Peyer's patch (tissue), 4 donors: ENCODE measurements around the gene PITPNM1. TPM values are rescaled to one million over a fixed set of nuclear protein-coding genes. Genes with fewer than 3 reads are reported as not detected.

Experiments used
- DNase-seq, 3 donors: peaks; one replicate each; pipeline ENCODE4 v3.0.0-alpha.2; 2017 to 2019
- H3K27ac ChIP-seq, 4 donors: fragments of 200-600 bp; sonication (generic); one replicate each; pipeline ENCODE4 v1.5.1; 2016 to 2019
- H3K27me3 ChIP-seq, 2 donors: fragments of 200-600 bp; sonication (generic); one replicate each; pipeline ENCODE4 v1.5.1; 2019
- H3K36me3 ChIP-seq, 3 donors: fragments of 200-600 bp; sonication (generic); one replicate each; pipeline ENCODE4 v1.5.1; 2016 to 2019
- H3K4me1 ChIP-seq, 4 donors: fragments of 200-600 bp; sonication (generic); one replicate each; pipeline ENCODE4 v1.5.1; 2016 to 2019
- H3K4me3 ChIP-seq, 4 donors: fragments of 200-600 bp; sonication (generic); 1 replicate in 3 of 4; 2 replicates in 1 of 4; pipeline ENCODE4 v1.5.1; 2016 to 2019; ENCODE audit warnings: mild to moderate bottlenecking in 1 of 4
- H3K9me3 ChIP-seq, 4 donors: fragments of 200-600 bp; sonication (generic); one replicate each; pipeline ENCODE4 v1.5.1; 2016 to 2019; ENCODE audit warnings: mild to moderate bottlenecking in 1 of 4
- POLR2A ChIP-seq, 2 donors: fragments of 450-650 bp; IDR thresholded peaks; one replicate each; pipeline ENCODE4 v1.5.1; 2017; ENCODE audit warnings: antibody characterized with exemption in 2 of 2, mild to moderate bottlenecking in 2 of 2, moderate library complexity in 2 of 2
- total RNA-seq, 4 donors: library from RNA; depleted of rRNA; stranded (reverse); fragments of >200 nt; gene quantifications; one replicate each; pipeline ENCODE4 v1.1.0, GENCODE V29; 2016
- TF ChIP-seq, protein P1 (sequence below), 6 experiments: fragments of 450-650 bp in 4 of 6; fragments of 200-600 bp in 2 of 6; sonication (generic) in 1 of 6; IDR thresholded peaks; one replicate each; pipeline ENCODE4 v1.5.1; 2017 to 2019; ENCODE audit warnings: antibody characterized with exemption in 6 of 6, mild to moderate bottlenecking in 3 of 6, moderate library complexity in 1 of 6

PITPNM1 gene
- total RNA-seq, 4 donors from 2014 or later = 94.4 to 126 (median 109) TPM

DNA sequence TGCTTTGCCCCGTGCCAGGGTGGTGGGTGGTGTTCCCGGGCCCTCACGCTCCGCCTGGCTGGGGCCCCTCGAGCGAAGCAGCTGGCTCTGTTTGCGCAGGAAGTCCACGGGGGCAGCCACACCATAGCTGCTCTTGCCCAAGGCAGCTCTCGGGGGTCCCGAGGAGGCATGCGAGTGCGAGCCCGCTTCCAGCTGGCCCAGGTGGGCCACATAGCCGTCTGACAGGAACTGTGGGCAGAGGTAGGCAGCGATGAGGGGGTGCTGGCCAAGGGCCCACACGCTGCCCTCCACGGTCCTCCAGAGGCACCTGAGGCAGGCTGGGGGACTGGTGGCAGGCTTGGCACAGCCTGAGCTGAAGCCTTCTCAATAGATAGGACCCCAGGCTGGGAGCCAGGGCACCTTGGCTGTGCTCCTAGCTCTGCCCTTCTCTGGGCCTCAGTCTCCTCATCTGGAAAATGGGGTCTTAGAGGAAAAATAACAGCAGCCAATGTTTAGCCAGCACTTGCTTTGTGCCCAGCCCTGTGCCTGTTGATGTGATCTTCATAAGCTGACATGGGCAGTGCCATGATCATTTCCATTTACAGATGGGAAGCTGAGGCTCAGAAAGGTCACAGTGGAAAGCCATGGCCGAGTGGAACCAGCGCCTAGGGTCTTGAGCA lies 13.0 kb downstream of the PITPNM1 start:
- Histone ChIP-seq H3K4me3 (no peak overlapping the region), H3K27ac (no peak overlapping the region), H3K9me3 (no peaks in the 10 kb centered on the region), H3K27me3 (no peaks in the 10 kb centered on the region), H3K4me1 (peaks cover 0 to 3% (median 0%) of the 10 kb centered on the region in 4 donors), H3K36me3 (peaks cover 0 to 89% (median 0%) of the 10 kb centered on the region in 3 donors)
- TF ChIP-seq POLR2A (IDR thresholded peaks at IDR 0.05) = no peak
- TF ChIP-seq, protein P1, sequence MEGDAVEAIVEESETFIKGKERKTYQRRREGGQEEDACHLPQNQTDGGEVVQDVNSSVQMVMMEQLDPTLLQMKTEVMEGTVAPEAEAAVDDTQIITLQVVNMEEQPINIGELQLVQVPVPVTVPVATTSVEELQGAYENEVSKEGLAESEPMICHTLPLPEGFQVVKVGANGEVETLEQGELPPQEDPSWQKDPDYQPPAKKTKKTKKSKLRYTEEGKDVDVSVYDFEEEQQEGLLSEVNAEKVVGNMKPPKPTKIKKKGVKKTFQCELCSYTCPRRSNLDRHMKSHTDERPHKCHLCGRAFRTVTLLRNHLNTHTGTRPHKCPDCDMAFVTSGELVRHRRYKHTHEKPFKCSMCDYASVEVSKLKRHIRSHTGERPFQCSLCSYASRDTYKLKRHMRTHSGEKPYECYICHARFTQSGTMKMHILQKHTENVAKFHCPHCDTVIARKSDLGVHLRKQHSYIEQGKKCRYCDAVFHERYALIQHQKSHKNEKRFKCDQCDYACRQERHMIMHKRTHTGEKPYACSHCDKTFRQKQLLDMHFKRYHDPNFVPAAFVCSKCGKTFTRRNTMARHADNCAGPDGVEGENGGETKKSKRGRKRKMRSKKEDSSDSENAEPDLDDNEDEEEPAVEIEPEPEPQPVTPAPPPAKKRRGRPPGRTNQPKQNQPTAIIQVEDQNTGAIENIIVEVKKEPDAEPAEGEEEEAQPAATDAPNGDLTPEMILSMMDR (IDR thresholded peaks at IDR 0.05) = no peak
- DNase-seq = no peak

DNA sequence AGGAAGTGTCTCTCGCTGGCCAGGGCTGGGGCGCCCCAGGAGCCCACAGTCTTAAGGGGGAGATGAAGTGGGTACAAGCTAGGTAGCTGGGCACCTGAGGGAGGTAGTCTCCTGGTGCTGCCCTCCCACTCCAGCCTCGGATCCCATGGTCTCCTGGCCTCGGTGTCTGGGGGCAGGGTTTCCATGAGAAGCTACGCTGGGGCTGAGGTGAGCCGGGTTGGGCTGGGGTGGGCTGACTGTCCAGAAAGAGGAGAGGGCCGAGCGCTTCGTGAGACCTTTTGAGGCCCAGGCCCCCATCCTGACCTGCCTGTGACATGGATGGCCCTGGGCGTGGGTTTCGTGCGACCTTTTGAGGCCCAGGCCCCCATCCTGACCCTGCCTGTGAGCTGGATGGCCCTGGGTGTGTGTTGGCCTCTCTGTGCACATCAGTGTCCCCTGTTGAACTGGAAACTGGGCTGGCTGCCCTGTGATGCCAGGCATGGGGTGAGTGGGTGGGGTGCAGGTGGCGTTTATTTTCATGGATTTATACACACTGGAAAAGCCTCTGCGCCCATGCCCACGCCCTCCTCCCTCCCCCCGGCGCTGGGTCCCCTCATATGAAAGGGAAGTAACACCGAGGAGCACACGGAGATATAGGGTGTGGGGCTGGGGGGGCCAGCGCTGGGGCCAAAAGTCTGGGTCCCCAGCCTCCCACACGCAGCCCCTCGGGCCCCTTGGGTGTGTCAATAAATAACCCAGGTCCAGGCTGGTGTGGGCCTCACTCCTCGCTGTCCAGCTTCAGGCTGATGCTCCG lies 13.7 kb downstream of the PITPNM1 start:
- Histone ChIP-seq H3K4me1 (peaks cover 0 to 10% (median 3%) of the 10 kb centered on the region in 4 donors), H3K27ac (no peak overlapping the region), H3K36me3 (peaks cover 0 to 86% (median 0%) of the 10 kb centered on the region in 3 donors), H3K4me3 (no peak overlapping the region), H3K27me3 (no peaks in the 10 kb centered on the region), H3K9me3 (no peaks in the 10 kb centered on the region)
- TF ChIP-seq POLR2A (IDR thresholded peaks at IDR 0.05) = no peak
- TF ChIP-seq, protein P1 (IDR thresholded peaks at IDR 0.05) = no peak
- no peak for DNase-seq

DNA sequence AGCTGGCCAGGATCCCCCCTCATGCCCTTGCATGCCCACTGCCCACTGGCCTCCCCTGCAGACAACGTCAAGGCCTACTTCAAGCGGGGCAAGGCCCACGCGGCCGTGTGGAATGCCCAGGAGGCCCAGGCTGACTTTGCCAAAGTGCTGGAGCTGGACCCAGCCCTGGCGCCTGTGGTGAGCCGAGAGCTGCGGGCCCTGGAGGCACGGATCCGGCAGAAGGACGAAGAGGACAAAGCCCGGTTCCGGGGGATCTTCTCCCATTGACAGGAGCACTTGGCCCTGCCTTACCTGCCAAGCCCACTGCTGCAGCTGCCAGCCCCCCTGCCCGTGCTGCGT lies 14.5 kb downstream of the PITPNM1 start:
- Histone ChIP-seq H3K36me3 (peaks cover 0 to 78% (median 0%) of the 10 kb centered on the region in 3 donors), H3K4me3 (no peak overlapping the region), H3K27ac (no peak overlapping the region), H3K27me3 (no peaks in the 10 kb centered on the region), H3K9me3 (no peaks in the 10 kb centered on the region), H3K4me1 (peaks cover 0 to 13% (median 8%) of the 10 kb centered on the region in 4 donors)
- TF ChIP-seq, protein P1 (IDR thresholded peaks at IDR 0.05) = no peak
- no peak for TF ChIP-seq POLR2A (IDR thresholded peaks at IDR 0.05)
- no peak for DNase-seq

DNA sequence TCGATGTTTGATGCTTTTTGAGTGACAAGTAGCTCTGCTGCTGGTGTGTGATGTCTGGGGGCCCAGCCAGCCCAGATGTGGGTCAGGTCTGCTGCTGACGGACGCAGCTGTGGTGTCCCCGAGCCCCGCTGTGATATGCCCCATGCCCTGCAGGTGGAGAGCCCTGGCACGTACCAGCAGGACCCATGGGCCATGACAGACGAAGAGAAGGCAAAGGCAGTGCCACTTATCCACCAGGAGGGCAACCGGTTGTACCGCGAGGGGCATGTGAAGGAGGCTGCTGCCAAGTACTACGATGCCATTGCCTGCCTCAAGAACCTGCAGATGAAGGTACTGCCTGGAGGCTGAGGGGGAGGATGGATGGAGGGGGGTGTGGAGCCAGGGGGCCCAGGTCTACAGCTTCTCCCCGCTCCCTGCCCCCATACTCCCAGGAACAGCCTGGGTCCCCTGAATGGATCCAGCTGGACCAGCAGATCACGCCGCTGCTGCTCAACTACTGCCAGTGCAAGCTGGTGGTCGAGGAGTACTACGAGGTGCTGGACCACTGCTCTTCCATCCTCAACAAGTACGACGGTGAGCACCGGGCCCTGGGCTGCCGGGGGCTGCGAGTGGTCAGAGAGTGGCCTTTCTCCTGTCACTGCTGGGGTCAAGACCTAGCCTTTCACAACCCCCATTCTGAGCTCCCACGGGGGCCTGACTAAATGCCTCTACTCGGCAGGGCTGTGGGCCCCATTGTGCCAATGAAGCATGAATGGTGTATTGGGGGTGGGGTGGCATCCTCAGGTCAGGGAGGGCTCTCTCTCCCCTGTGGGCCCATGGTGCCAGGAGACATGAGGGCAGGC lies 15.1 kb downstream of the PITPNM1 start:
- no peak for DNase-seq
- peaks cover 0 to 73% (median 0%) of the 10 kb centered on the region in 3 donors for H3K36me3 ChIP-seq
- TF ChIP-seq, protein P1 (IDR thresholded peaks at IDR 0.05) = no peak
- no peak for TF ChIP-seq POLR2A (IDR thresholded peaks at IDR 0.05)
- H3K4me3 ChIP-seq = no peak overlapping the region
- peaks cover 0 to 16% (median 13%) of the 10 kb centered on the region in 4 donors for H3K4me1 ChIP-seq
- no peaks in the 10 kb centered on the region for H3K9me3 ChIP-seq
- no peaks in the 10 kb centered on the region for H3K27me3 ChIP-seq
- no peak overlapping the region for H3K27ac ChIP-seq

DNA sequence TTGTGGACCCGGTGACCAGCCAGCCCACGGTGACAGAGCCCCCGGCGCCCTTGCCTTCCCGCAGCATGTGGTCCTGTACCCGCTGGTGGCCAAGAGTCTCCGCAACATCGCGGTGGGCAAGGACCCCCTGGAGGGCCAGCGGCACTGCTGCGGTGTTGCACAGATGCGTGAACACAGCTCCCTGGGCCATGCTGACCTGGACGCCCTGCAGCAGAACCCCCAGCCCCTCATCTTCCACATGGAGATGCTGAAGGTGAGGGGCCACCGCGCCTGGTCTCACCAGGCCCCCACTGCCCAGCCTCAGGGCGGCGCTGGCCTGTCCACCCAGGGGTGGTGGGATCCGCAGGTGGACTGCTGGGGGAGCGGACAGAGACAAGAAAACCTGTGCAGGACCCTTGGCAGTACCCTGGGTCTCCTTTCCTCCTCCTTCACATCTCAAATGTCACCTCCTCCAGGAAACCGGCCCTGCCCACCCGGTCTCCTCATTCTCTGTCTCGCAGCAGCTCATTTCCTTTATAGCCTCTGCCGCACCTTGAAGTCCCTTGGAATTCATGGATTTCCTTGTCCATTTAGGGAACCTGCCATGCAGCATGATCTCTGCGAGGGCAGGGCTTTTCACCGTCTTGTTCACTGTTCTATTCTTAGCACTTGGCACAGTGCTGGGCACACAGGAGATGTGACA lies 15.8 kb downstream of the PITPNM1 start:
- DNase-seq = no peak
- Histone ChIP-seq H3K4me1 (peaks cover 0 to 22% (median 17%) of the 10 kb centered on the region in 4 donors), H3K27ac (peak overlapping the region in 1 of 4 donors; percentile 17), H3K9me3 (no peaks in the 10 kb centered on the region), H3K4me3 (no peak overlapping the region), H3K36me3 (peaks cover 0 to 67% (median 0%) of the 10 kb centered on the region in 3 donors), H3K27me3 (no peaks in the 10 kb centered on the region)
- TF ChIP-seq POLR2A (IDR thresholded peaks at IDR 0.05) = no peak
- TF ChIP-seq, protein P1 (IDR thresholded peaks at IDR 0.05) = no peak
